ENCODE measurements around the gene NUBP2.

NUBP2 gene

GRCh38 chr16:1787056-1787321 is 4.2 kb downstream of the NUBP2 start:
- TF ChIP-seq CTCF (IDR thresholded peaks at IDR 0.05; ENCODE audit: insufficient read depth, low read depth, low read length, missing control alignments) = no peak
- no peak for DNase-seq (ENCODE audit: low read depth)
- no peak overlapping the region for H3K4me3 ChIP-seq (ENCODE audit: low read length)

- TF ChIP-seq CTCF (IDR thresholded peaks at IDR 0.05; ENCODE audit: insufficient read depth, low read depth, low read length, missing control alignments) = no peak
- H3K4me3 ChIP-seq (ENCODE audit: low read length) = no peak overlapping the region
- DNase-seq (ENCODE audit: low read depth) = no peak
These were observed 4.7 kb downstream of the NUBP2 start for GRCh38 chr16:1787322-1788094.

- no peak for DNase-seq (ENCODE audit: low read depth)
- H3K4me3 ChIP-seq (ENCODE audit: low read length) = no peak overlapping the region
- no peak for TF ChIP-seq CTCF (IDR thresholded peaks at IDR 0.05; ENCODE audit: insufficient read depth, low read depth, low read length, missing control alignments)
These were observed 5.4 kb downstream of the NUBP2 start for GRCh38 chr16:1788095-1788707.

GRCh38 chr16:1788708-1789100 is 5.9 kb downstream of the NUBP2 start:
- no peak for TF ChIP-seq CTCF (IDR thresholded peaks at IDR 0.05; ENCODE audit: insufficient read depth, low read depth, low read length, missing control alignments)
- DNase-seq (ENCODE audit: low read depth) = peak; percentile 44
- H3K4me3 ChIP-seq (ENCODE audit: low read length) = no peak overlapping the region

GRCh38 chr16:1789643-1790045 is 6.9 kb downstream of the NUBP2 start:
- no peak overlapping the region for H3K4me3 ChIP-seq (ENCODE audit: low read length)
- TF ChIP-seq CTCF (IDR thresholded peaks at IDR 0.05; ENCODE audit: insufficient read depth, low read depth, low read length, missing control alignments) = no peak
- no peak for DNase-seq (ENCODE audit: low read depth)

GRCh38 chr16:1790261-1790610 is 7.5 kb downstream of the NUBP2 start:
- H3K4me3 ChIP-seq (ENCODE audit: low read length) = no peak overlapping the region
- no peak for TF ChIP-seq CTCF (IDR thresholded peaks at IDR 0.05; ENCODE audit: insufficient read depth, low read depth, low read length, missing control alignments)
- no peak for DNase-seq (ENCODE audit: low read depth)
